ENCODE measurements around the gene IL36B. TPM values are rescaled to one million over a fixed set of nuclear protein-coding genes. Genes with fewer than 3 reads are reported as not detected.

The IL36B gene
- total and polyA plus RNA-seq, 9 donors: not detected

DNA sequence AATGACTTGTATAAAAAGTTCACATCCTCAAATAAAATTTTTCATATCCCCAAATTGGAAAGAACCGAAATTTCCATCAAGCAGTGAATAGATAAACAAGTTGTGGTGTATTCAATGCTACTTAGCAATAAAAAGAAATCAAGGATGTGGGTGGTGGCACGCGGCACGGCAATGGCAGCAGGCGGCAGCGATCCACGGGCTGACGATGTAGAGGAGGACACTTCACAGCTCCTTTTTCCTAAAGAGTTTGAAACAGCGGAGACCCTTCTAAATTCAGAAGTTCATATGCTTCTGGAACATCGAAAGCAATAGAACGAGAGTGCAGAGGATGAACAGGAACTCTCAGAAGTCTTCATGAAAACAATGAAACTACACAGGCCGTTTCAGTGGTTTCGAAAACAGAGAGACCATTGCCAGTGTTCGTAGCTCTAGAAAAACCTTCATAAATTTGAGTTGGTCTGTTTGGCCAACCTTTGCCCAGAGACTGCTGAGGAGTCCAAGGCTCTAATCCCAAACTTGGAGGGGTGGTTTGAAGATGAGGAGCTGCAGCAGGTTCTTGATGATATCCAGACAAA, 57.2 kb downstream of the IL36B start:
- Histone ChIP-seq H3K36me3 (ENCODE audit: control insufficient read depth, insufficient read depth, low read length) (no peaks in the 10 kb centered on the region), H3K4me1 (ENCODE audit: control insufficient read depth, insufficient read depth, low read length) (no peaks in the 10 kb centered on the region), H3K9me3 (replicated peaks; ENCODE audit: control insufficient read depth, low read depth, low read length) (peaks cover 22% of the 10 kb centered on the region), H3K27me3 (ENCODE audit: control insufficient read depth, insufficient read depth, low read length) (peaks cover 2% of the 10 kb centered on the region), H3K4me3 (ENCODE audit: low read length) (no peak overlapping the region), H3K27ac (ENCODE audit: low read length) (no peak overlapping the region)
- no peak for DNase-seq
- WGBS (ENCODE audit: insufficient coverage): 85% methylated on average over 9 of the region's 14 CpGs

DNA sequence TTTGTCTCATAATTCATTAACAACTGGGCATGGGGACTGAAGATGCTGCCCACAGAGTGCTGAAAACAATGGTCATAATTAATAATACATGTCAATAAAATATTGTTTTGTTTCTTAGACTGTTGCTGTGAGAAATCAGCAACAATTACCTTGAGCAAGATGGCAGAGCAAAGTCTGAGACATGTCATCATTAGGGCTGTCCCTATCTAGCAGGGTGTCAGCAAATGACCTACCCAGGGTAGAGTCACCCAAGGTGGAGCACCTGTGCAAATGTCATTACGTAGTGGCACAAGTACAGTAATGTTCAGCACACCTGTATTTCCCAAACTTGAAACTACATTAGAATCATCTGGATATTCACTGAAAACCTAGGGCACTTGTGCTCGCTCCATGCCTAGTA, 58.0 kb downstream of the IL36B start:
- Histone ChIP-seq H3K36me3 (ENCODE audit: control insufficient read depth, insufficient read depth, low read length) (no peaks in the 10 kb centered on the region), H3K27ac (ENCODE audit: low read length) (no peak overlapping the region), H3K9me3 (replicated peaks; ENCODE audit: control insufficient read depth, low read depth, low read length) (peaks cover 16% of the 10 kb centered on the region), H3K4me3 (ENCODE audit: low read length) (no peak overlapping the region), H3K4me1 (ENCODE audit: control insufficient read depth, insufficient read depth, low read length) (no peaks in the 10 kb centered on the region), H3K27me3 (ENCODE audit: control insufficient read depth, insufficient read depth, low read length) (peaks cover 2% of the 10 kb centered on the region)
- DNase-seq: no peak
- 100% methylated on average over 1 of the region's 2 CpGs for WGBS (ENCODE audit: insufficient coverage)

DNA sequence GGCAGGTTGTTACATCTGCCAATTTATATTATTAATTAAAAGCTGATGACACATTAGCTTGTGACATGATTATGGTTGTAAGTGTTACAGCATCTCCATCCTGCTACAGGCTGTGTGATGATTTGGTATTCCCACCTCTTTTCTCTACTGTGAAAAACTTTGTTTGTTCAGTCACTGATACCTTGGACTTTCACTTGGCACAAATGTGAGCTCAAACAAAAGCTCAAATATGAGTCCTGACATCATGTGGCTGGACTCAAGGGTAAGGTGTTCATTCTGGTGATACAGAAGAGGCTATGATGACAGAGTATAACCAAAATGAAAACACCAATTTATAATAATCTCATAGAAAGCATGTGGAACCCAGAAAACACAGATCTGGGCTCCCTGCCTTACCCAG, 58.8 kb downstream of the IL36B start:
- H3K27ac ChIP-seq (ENCODE audit: low read length): no peak overlapping the region
- no peak overlapping the region for H3K4me3 ChIP-seq (ENCODE audit: low read length)
- peaks cover 2% of the 10 kb centered on the region for H3K27me3 ChIP-seq (ENCODE audit: control insufficient read depth, insufficient read depth, low read length)
- no peaks in the 10 kb centered on the region for H3K4me1 ChIP-seq (ENCODE audit: control insufficient read depth, insufficient read depth, low read length)
- no peaks in the 10 kb centered on the region for H3K36me3 ChIP-seq (ENCODE audit: control insufficient read depth, insufficient read depth, low read length)
- no peak for DNase-seq
- H3K9me3 ChIP-seq (replicated peaks; ENCODE audit: control insufficient read depth, low read depth, low read length): peaks cover 10% of the 10 kb centered on the region

DNA sequence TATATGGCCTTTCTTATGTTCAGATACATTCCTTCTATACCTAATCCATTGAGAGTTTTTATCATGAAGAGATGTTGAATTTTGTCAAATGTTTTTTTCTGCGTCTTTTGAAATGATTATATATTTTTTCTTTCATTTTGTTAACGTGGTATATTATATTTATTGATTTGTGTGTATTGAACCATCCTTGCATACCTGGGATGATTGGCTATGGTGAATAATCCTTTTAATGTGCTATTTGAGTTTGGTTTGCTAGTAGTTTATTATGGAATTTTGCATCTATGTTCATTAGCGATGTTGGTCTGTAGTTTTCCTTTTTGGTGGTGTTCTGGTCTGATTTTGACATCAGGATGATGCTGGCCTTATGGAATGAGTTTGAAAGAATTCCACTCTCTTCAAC, 63.1 kb downstream of the IL36B start:
- no peaks in the 10 kb centered on the region for H3K4me1 ChIP-seq (ENCODE audit: control insufficient read depth, insufficient read depth, low read length)
- WGBS (ENCODE audit: insufficient coverage): no CpG with 5 or more reads among the region's 3 CpGs
- H3K36me3 ChIP-seq (ENCODE audit: control insufficient read depth, insufficient read depth, low read length): no peaks in the 10 kb centered on the region
- H3K9me3 ChIP-seq (replicated peaks; ENCODE audit: control insufficient read depth, low read depth, low read length): peaks cover 10% of the 10 kb centered on the region
- no peak overlapping the region for H3K27ac ChIP-seq (ENCODE audit: low read length)
- peaks cover 2% of the 10 kb centered on the region for H3K27me3 ChIP-seq (ENCODE audit: control insufficient read depth, insufficient read depth, low read length)
- no peak overlapping the region for H3K4me3 ChIP-seq (ENCODE audit: low read length)
- no peak for DNase-seq

DNA sequence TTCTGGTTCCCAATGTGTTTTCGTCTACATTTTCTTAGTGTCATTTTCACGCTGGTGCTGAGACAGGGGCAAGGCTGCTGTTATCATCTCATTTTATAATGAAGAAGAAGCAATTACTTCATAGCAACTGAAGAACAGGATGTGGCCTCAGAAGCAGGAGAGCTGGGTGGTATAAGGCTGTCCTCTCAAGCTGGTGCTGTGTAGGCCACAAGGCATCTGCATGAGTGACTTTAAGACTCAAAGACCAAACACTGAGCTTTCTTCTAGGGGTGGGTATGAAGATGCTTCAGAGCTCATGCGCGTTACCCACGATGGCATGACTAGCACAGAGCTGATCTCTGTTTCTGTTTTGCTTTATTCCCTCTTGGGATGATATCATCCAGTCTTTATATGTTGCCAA, 67.6 kb downstream of the IL36B start:
- H3K36me3 ChIP-seq (ENCODE audit: control insufficient read depth, insufficient read depth, low read length): no peaks in the 10 kb centered on the region
- DNase-seq: no peak
- no peaks in the 10 kb centered on the region for H3K4me1 ChIP-seq (ENCODE audit: control insufficient read depth, insufficient read depth, low read length)
- no CpG with 5 or more reads among the region's 5 CpGs for WGBS (ENCODE audit: insufficient coverage)
- H3K4me3 ChIP-seq (ENCODE audit: low read length): no peak overlapping the region
- H3K27me3 ChIP-seq (ENCODE audit: control insufficient read depth, insufficient read depth, low read length): no peaks in the 10 kb centered on the region
- no peaks in the 10 kb centered on the region for H3K9me3 ChIP-seq (replicated peaks; ENCODE audit: control insufficient read depth, low read depth, low read length)
- H3K27ac ChIP-seq (ENCODE audit: low read length): no peak overlapping the region

DNA sequence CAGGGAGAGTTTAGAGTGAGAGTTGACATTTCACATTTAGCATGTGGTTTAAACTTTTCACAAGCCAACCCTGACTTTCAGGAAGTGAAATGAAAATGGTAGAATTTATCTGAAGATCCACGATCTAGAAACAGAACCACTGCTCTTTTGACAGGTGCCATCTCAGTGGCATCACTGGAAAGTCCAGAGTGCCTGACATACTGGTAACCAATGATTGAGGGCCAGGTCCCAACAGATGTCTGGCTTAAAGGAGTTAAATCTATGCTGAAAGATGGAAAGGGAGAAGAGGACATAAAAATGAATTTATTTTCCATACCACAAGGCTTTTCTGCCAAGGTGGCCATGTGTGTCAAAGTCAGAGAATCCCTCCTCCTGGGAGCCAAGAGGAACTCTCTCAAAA, 72.1 kb downstream of the IL36B start:
- DNase-seq: no peak
- H3K27ac ChIP-seq (ENCODE audit: low read length): no peak overlapping the region
- peaks cover 3% of the 10 kb centered on the region for H3K27me3 ChIP-seq (ENCODE audit: control insufficient read depth, insufficient read depth, low read length)
- no peaks in the 10 kb centered on the region for H3K4me1 ChIP-seq (ENCODE audit: control insufficient read depth, insufficient read depth, low read length)
- no peaks in the 10 kb centered on the region for H3K36me3 ChIP-seq (ENCODE audit: control insufficient read depth, insufficient read depth, low read length)
- no peaks in the 10 kb centered on the region for H3K9me3 ChIP-seq (replicated peaks; ENCODE audit: control insufficient read depth, low read depth, low read length)
- no peak overlapping the region for H3K4me3 ChIP-seq (ENCODE audit: low read length)
- 33% methylated on average over 1 of the region's 1 CpG for WGBS (ENCODE audit: insufficient coverage)

DNA sequence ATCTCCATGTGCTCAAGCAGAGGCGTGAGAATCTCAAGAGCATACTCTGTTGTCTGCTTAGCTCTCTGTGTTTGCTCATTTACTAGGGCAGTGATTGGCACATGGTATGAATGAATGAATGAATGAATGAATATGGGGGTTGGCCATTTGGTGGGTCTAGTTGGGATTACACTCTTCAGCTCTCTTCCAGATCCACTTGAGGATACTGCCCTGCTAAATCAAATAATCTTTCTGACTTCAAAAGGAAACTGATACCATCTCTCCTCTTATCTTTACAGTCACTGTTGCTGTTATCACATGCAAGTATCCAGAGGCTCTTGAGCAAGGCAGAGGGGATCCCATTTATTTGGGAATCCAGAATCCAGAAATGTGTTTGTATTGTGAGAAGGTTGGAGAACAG, 72.9 kb downstream of the IL36B start:
- no peak for DNase-seq
- H3K27me3 ChIP-seq (ENCODE audit: control insufficient read depth, insufficient read depth, low read length): peaks cover 3% of the 10 kb centered on the region
- no peaks in the 10 kb centered on the region for H3K4me1 ChIP-seq (ENCODE audit: control insufficient read depth, insufficient read depth, low read length)
- whole genome bisulfite sequencing (ENCODE audit: insufficient coverage): no CpG with 5 or more reads among the region's 1 CpG
- H3K36me3 ChIP-seq (ENCODE audit: control insufficient read depth, insufficient read depth, low read length): no peaks in the 10 kb centered on the region
- H3K27ac ChIP-seq (ENCODE audit: low read length): no peak overlapping the region
- no peaks in the 10 kb centered on the region for H3K9me3 ChIP-seq (replicated peaks; ENCODE audit: control insufficient read depth, low read depth, low read length)
- no peak overlapping the region for H3K4me3 ChIP-seq (ENCODE audit: low read length)

DNA sequence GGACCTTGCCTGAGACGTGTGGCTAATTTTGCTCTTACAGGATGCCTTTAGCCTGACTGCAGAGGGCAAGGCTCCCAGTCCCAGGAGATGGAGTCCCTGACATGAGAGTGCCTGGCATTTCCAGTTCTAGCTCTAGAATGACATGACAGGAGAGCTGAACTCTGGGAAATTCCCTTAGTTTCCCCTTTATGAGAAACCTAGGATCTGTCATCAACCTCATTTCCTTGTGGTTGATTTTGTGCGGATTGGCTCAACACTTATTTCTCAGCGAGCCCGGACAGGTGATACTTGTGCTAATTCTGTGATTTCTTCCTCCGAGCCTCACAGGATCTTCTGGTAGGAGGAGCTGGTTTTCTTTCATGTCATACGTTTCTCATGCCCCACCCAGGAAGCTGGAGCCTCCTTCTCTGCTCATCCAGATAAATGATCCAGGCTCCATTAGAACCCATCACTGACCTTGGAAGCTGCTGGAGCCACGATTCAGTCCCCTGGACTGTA, 75.1 kb downstream of the IL36B start, which contains the start of gene IL36G:
TSS of gene IL36G (plus strand) at position 448 of the 498 bp plus-strand sequence. CDS start 633 bp downstream, outside the sequence.
- no peaks in the 10 kb centered on the region for H3K36me3 ChIP-seq (ENCODE audit: control insufficient read depth, insufficient read depth, low read length)
- H3K27me3 ChIP-seq (ENCODE audit: control insufficient read depth, insufficient read depth, low read length): peaks cover 3% of the 10 kb centered on the region
- no peak within 1 kb of the TSS for H3K27ac ChIP-seq (ENCODE audit: low read length)
- no peaks in the 10 kb centered on the region for H3K9me3 ChIP-seq (replicated peaks; ENCODE audit: control insufficient read depth, low read depth, low read length)
- DNase-seq: no peak
- H3K4me1 ChIP-seq (ENCODE audit: control insufficient read depth, insufficient read depth, low read length): no peaks in the 10 kb centered on the region
- H3K4me3 ChIP-seq (ENCODE audit: low read length): no peak within 1 kb of the TSS
- 50% methylated on average over 2 of the region's 7 CpGs for WGBS (ENCODE audit: insufficient coverage)

Other genes starting within 250 kb of the IL36B start
- 0.18 TPM for gene IL1B, start 216.1 kb downstream of the IL36B start, total RNA-seq
- 1 to 10 TPM in 2 of 8 donors, under 1 TPM in 5, not detected in 1; 0.18 to 6.1 (median 0.69) TPM for gene IL1B, start 216.1 kb downstream of the IL36B start, polyA plus RNA-seq (ENCODE audit: insufficient read depth in 1 of 8, insufficient read length in 8 of 8, low replicate concordance in 1 of 8)
- not detected for gene IL37, start 141.7 kb downstream of the IL36B start, total RNA-seq
- not detected for gene IL37, start 141.7 kb downstream of the IL36B start, polyA plus RNA-seq (ENCODE audit: insufficient read depth in 1 of 8, insufficient read length in 8 of 8, low replicate concordance in 1 of 8)
- 0.31 TPM for gene IL36G, start 74.9 kb downstream of the IL36B start, total RNA-seq
- gene IL36G, start 74.9 kb downstream of the IL36B start, polyA plus RNA-seq (ENCODE audit: insufficient read depth in 1 of 8, insufficient read length in 8 of 8, low replicate concordance in 1 of 8): under 1 TPM in 6 of 8 donors, not detected in 2; 0.14 to 0.42 (median 0.28) TPM
- gene IL36A, start 47.4 kb downstream of the IL36B start, total RNA-seq: not detected
- gene IL36A, start 47.4 kb downstream of the IL36B start, polyA plus RNA-seq (ENCODE audit: insufficient read depth in 1 of 8, insufficient read length in 8 of 8, low replicate concordance in 1 of 8): not detected
- gene IL36RN, start 6.3 kb upstream of the IL36B start, total RNA-seq: not detected
- 1 to 10 TPM in 1 of 8 donors, under 1 TPM in 1, not detected in 6; 0.16 to 5.0 TPM for gene IL36RN, start 6.3 kb upstream of the IL36B start, polyA plus RNA-seq (ENCODE audit: insufficient read depth in 1 of 8, insufficient read length in 8 of 8, low replicate concordance in 1 of 8)
- not detected for gene IL1F10, start 15.1 kb upstream of the IL36B start, total RNA-seq
- gene IL1F10, start 15.1 kb upstream of the IL36B start, polyA plus RNA-seq (ENCODE audit: insufficient read depth in 1 of 8, insufficient read length in 8 of 8, low replicate concordance in 1 of 8): not detected
- 0.22 TPM for gene IL1RN, start 74.7 kb upstream of the IL36B start, total RNA-seq
- gene IL1RN, start 74.7 kb upstream of the IL36B start, polyA plus RNA-seq (ENCODE audit: insufficient read depth in 1 of 8, insufficient read length in 8 of 8, low replicate concordance in 1 of 8): 1 to 10 TPM in 2 of 8 donors, under 1 TPM in 6; 0.28 to 4.0 (median 0.61) TPM
- gene PSD4, start 121.1 kb upstream of the IL36B start, total RNA-seq: 1.6 TPM
- gene PSD4, start 121.1 kb upstream of the IL36B start, polyA plus RNA-seq (ENCODE audit: insufficient read depth in 1 of 8, insufficient read length in 8 of 8, low replicate concordance in 1 of 8): 1 to 10 TPM in 7 of 8 donors, under 1 TPM in 1; 0.95 to 3.2 (median 1.9) TPM
- 0.44 TPM for gene PAX8, start 226.1 kb upstream of the IL36B start, total RNA-seq
- gene PAX8, start 226.1 kb upstream of the IL36B start, polyA plus RNA-seq (ENCODE audit: insufficient read depth in 1 of 8, insufficient read length in 8 of 8, low replicate concordance in 1 of 8): 10 to 100 TPM in 1 of 8 donors, 1 to 10 TPM in 5, under 1 TPM in 2; 0.02 to 11.3 (median 2.5) TPM

All from muscle of leg (tissue), 11 donors.